ENCODE data around the gene PRKCA.

GRCh38 chr17:66399441-66399840 is 97.0 kb downstream of the PRKCA start:
- TF ChIP-seq EP300 (IDR thresholded peaks at IDR 0.05), result no peak
- no peak for TF ChIP-seq POLR2A (IDR thresholded peaks at IDR 0.05; ENCODE audit: low read depth)
